ENCODE results near the gene TAAR8. TPM values are rescaled to one million over a fixed set of nuclear protein-coding genes. Genes with fewer than 3 reads are reported as not detected.
"Not testable (repeated sequence)": the region's sequence is repeated elsewhere in the genome, so short reads cannot be mapped to it uniquely, and the experiment has no call there.

Gene TAAR8
- total RNA-seq, 4 donors from 2014 or later: not detected

DNA sequence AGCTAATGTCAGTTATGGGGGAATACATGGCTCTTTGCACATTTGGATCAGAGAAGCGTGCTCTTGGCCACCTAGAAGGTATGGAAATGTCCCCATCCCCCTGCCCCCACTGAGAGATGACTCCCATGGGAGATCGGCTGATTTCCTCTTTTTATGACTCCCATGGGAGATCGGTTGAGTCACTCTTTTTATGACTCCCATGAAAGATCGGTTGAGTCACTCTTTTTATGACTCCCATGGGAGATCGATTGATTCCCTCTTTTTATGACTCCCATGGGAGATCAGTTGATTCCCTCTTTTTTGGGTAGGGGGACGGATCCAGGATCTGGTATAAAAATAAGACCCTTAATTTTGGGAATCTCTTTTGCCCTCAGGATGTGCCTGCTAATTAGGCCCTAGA, 24.7 kb upstream of the TAAR8 start:
- Histone ChIP-seq H3K36me3 (no peaks in the 10 kb centered on the region), H3K27me3 (peaks cover 0 to 50% (median 0%) of the 10 kb centered on the region in 4 donors), H3K9me3 (no peaks in the 10 kb centered on the region), H3K4me3 (no peak overlapping the region), H3K27ac (no peak overlapping the region), H3K4me1 (peaks cover 0 to 4% (median 0%) of the 10 kb centered on the region in 3 donors)
- intact Hi-C loops (cut with DNase I): no loop called here
- DNase-seq: no peak
- 49 to 71% methylated on average over 6 of the region's 6 CpGs for WGBS, 2 donors
- no peak for TF ChIP-seq CTCF (IDR thresholded peaks at IDR 0.05)

GRCh38 chr6:132530293-132530974, 22.0 kb upstream of the TAAR8 start:
- peak overlapping the region in 1 of 4 donors; percentile 38 for H3K4me3 ChIP-seq
- intact Hi-C loops (cut with DNase I): no loop called here
- peaks cover 0 to 39% (median 0%) of the 10 kb centered on the region in 4 donors for H3K27me3 ChIP-seq
- no peak overlapping the region for H3K27ac ChIP-seq
- DNase-seq: no peak
- H3K36me3 ChIP-seq: no peaks in the 10 kb centered on the region
- peaks cover 0 to 4% (median 0%) of the 10 kb centered on the region in 3 donors for H3K4me1 ChIP-seq
- H3K9me3 ChIP-seq: no peaks in the 10 kb centered on the region
- 15 to 23% methylated on average over 9 of the region's 9 CpGs for WGBS, 2 donors
- TF ChIP-seq POLR2A (IDR thresholded peaks at IDR 0.05): no peak
- TF ChIP-seq CTCF (IDR thresholded peaks at IDR 0.05): peak; percentile 51 to 81 (median 78)

DNA sequence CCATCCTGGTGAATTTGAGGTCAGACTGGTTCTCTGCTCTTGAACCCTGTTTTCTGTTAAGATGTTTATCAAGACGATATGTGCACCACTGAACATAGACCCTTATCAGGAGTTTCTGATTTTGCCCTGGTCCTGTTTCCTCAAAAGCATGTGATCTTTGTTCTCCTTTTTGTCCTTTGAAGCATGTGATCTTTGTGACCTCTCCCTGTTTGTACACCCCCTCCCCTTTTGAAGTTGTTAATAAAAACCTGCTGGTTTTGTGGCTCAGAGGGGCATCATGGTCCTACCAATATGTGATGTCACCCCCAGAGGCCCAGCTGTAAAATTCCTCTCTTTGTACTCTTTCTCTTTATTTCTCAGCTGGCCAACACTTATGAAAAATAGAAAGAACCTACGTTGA, 17.9 kb upstream of the TAAR8 start:
- H3K9me3 ChIP-seq; DNase-seq; H3K27ac ChIP-seq; intact Hi-C loops (cut with DNase I); H3K36me3 ChIP-seq; H3K4me1 ChIP-seq; H3K4me3 ChIP-seq: not testable (repeated sequence)
- peaks cover 0 to 24% (median 0%) of the 10 kb centered on the region in 4 donors for H3K27me3 ChIP-seq
- WGBS, 2 donors: 64 to 76% methylated on average over 2 of the region's 2 CpGs

GRCh38 chr6:132537145-132537544, 15.3 kb upstream of the TAAR8 start:
- Histone ChIP-seq H3K27me3 (peaks cover 0 to 25% (median 0%) of the 10 kb centered on the region in 4 donors), H3K4me3 (no peak overlapping the region), H3K9me3 (no peaks in the 10 kb centered on the region), H3K4me1 (no peaks in the 10 kb centered on the region), H3K27ac (no peak overlapping the region), H3K36me3 (no peaks in the 10 kb centered on the region)
- 53 to 85% methylated on average over 3 of the region's 3 CpGs for WGBS, 2 donors
- DNase-seq: no peak
- intact Hi-C loops (cut with DNase I): no loop called here
- TF ChIP-seq POLR2A (IDR thresholded peaks at IDR 0.05) (no peak), CTCF (IDR thresholded peaks at IDR 0.05) (no peak)

GRCh38 chr6:132537977-132538376, 14.5 kb upstream of the TAAR8 start, which contains the start of gene TAAR9:
Gene TAAR9 (plus strand): TSS chr6:132538277. CDS start chr6:132538290, 13 bp downstream.
- 76% methylated on average over 4 of the region's 4 CpGs for WGBS, 2 donors
- H3K27me3 ChIP-seq: peaks cover 0 to 25% (median 0%) of the 10 kb centered on the region in 4 donors
- no peaks in the 10 kb centered on the region for H3K9me3 ChIP-seq
- no peak for DNase-seq
- intact Hi-C loops (cut with DNase I): no loop called here
- no peak for TF ChIP-seq CTCF (IDR thresholded peaks at IDR 0.05)
- no peak for TF ChIP-seq POLR2A (IDR thresholded peaks at IDR 0.05)
- no peak within 1 kb of the TSS for H3K4me3 ChIP-seq
- H3K36me3 ChIP-seq: no peaks in the 10 kb centered on the region
- no peaks in the 10 kb centered on the region for H3K4me1 ChIP-seq
- H3K27ac ChIP-seq: no peak within 1 kb of the TSS

All from esophagus squamous epithelium (tissue), 5 donors.